CD1c-positive myeloid dendritic cell (primary cell): ENCODE measurements around the gene NGRN.
A peak's percentile ranks its signal among the peaks of the same experiment; 100 is the strongest.

Experiments used
- DNase-seq: peaks from one replicate; pipeline ENCODE4 v3.0.0-alpha.2; 2016; ENCODE audit errors: extremely low spot score

NGRN gene

DNA sequence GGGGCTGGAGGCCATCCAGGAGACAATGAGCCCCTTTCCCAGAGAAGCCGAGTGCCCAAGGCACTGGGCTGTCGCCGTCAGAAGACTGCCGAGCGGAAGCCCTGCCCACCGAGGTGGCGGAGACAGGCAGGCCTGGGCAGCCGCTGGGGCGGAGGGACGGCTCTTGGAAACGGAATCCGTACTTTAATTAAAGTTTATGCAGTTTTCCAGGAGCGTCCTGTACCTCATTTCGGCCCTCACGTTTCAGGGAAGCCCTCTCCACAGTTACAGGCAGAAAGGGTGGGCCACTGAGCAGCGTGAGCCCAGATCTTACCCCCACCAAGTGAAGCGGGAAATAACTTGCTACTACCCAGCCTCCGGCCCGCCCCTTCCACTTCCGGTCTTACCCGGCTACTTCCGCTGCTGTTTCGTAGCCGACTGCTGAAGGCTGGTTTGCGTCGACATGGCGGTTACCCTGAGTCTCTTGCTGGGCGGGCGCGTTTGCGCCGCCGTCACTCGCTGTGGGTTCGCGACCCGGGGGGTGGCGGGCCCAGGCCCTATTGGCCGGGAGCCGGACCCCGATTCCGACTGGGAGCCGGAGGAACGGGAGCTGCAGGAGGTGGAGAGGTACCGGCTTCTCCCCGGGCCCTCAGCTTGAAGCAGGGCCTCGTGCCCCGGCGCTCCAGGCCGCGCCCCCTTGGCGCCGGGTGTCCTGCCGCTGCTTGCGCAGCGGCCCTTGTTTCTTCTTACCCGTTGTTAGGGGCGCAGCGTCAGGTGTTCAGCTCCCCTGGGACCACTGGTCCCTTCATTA lies at the start of gene NGRN:
NGRN (plus strand) TSS at position 402 of the 790 bp plus-strand sequence; CDS start at position 443, 41 bp downstream.
- peak; percentile 94 for DNase-seq

GRCh38 chr15:90217671-90218394 lies 47.6 kb upstream of the NGRN start:
- no peak for DNase-seq

DNA sequence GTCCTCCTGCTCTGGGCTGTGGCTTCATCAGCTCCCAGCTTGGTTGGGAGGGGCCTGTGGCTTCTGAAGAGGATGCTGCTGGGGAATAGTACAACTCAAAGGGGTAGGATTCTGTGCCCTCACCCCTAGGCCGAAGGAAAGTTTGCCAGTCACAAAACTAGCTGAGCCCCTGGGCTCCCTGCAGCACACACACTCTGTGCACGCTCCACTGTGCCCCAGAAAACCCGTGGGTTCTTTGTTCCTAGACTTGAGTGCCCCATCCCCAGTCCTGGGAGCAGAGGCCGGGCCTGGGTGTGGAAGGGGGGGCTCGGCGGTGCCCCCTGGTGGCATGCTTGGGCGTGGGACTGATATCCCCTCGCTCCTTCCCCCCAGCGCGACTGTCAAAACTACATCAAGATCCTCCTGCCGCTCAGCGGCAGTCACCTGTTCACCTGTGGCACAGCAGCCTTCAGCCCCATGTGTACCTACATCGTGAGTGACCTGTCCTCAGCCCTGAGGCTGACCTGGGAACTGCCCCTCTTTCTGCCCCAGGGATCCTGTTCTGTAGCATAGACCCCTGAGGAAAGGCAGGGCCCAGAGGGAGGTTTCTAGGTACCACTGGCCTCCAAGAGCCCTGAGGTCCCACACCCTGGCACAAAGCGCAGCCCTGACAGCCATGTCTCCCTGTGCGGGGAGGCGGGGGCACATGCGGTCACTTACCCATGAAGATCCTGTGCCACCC lies 45.9 kb upstream of the NGRN start:
- peak; percentile 47 for DNase-seq

DNA sequence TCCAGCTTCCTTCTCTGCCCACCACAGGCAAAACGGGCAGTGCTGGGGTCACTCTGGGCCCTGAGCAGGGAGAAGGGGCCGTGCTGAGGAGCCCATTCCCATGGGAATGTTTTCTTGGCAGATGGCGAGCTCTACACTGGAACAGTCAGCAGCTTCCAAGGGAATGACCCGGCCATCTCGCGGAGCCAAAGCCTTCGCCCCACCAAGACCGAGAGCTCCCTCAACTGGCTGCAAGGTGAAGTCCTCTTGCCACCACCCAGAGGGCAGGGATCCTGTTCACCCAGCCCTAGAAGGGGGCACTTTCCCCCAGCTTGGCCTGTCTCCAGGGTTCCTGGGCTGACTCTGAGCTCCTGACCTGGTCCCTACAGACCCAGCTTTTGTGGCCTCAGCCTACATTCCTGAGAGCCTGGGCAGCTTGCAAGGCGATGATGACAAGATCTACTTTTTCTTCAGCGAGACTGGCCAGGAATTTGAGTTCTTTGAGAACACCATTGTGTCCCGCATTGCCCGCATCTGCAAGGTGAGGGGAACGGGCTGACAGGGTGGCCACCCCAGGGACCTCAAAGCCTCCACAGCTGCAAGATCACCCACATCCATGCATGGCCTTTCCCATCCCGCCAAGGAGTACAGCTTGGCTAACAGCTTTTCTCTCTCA lies 44.1 kb upstream of the NGRN start:
- DNase-seq, result peak; percentile 58

DNA sequence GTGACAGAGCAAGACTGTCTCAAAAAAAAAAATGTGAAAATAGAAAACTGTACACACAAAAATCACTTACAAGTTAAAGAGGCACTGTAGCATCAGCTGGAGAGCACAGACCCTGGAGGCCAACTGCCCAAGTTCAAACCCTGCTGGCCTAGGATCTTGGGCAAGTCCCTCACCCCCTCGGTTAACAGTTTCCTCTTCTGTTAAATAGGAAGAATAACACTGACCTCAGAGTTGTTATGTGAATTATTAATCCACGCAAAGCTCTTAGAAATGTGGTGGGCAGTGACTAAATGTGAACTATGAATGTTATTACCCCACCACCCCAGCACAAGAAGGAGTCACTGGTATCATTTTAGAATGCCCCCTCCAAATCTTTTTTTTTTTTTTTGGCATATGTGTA lies 42.9 kb upstream of the NGRN start:
- DNase-seq, result no peak

- DNase-seq, result no peak
These were observed 41.9 kb upstream of the NGRN start for GRCh38 chr15:90223441-90224165.

DNA sequence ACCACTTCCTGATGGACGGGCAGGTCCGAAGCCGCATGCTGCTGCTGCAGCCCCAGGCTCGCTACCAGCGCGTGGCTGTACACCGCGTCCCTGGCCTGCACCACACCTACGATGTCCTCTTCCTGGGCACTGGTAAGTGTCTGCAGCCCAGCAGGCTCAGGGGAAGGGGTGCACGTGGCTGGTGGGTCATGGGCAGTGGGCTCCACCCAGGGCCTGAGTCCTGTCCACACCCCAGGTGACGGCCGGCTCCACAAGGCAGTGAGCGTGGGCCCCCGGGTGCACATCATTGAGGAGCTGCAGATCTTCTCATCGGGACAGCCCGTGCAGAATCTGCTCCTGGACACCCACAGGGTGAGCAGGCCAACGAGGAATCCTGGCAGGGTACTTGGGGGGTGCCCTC lies 40.4 kb upstream of the NGRN start:
- no peak for DNase-seq

DNA sequence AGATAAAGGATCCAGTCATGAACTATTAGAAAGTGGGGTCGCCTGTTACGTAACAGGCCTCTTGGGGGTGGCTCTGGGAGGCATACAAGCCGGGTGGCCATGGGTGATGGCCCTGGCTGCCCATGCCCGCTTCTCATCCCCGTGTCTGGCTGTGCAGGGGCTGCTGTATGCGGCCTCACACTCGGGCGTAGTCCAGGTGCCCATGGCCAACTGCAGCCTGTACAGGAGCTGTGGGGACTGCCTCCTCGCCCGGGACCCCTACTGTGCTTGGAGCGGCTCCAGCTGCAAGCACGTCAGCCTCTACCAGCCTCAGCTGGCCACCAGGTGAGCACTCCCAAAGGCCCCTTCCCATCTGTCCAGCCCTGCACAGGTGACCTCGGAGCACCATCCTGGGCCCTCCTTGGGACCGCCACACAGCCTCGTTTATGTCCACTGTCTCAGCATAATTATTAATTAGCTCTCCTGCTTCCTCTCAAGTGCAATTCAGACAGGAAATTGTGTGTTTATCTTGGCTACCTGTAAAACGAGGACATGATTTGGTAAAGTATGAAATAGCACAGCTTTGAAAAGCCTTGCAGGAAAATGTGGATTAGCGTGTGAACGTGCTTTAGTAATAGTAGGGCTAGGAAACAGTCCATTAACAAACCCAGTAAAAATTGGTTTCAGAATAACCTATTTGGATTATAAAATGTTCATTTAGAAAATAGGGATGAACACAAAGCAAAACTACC lies 39.8 kb upstream of the NGRN start:
- DNase-seq, result no peak

- no peak for DNase-seq
These were observed 38.1 kb upstream of the NGRN start for GRCh38 chr15:90227336-90227735.

DNA sequence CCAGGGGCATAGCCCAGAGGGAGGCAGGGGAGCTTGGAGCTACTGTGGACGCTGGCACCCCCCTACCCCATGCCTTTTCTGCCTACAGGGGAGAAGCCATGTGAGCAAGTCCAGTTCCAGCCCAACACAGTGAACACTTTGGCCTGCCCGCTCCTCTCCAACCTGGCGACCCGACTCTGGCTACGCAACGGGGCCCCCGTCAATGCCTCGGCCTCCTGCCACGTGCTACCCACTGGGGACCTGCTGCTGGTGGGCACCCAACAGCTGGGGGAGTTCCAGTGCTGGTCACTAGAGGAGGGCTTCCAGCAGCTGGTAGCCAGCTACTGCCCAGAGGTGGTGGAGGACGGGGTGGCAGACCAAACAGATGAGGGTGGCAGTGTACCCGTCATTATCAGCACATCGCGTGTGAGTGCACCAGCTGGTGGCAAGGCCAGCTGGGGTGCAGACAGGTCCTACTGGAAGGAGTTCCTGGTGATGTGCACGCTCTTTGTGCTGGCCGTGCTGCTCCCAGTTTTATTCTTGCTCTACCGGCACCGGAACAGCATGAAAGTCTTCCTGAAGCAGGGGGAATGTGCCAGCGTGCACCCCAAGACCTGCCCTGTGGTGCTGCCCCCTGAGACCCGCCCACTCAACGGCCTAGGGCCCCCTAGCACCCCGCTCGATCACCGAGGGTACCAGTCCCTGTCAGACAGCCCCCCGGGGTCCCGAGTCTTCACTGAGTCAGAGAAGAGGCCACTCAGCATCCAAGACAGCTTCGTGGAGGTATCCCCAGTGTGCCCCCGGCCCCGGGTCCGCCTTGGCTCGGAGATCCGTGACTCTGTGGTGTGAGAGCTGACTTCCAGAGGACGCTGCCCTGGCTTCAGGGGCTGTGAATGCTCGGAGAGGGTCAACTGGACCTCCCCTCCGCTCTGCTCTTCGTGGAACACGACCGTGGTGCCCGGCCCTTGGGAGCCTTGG lies 37.4 kb upstream of the NGRN start:
- DNase-seq, result no peak

- DNase-seq, result no peak
These were observed 36.5 kb upstream of the NGRN start for GRCh38 chr15:90228960-90229359.

DNA sequence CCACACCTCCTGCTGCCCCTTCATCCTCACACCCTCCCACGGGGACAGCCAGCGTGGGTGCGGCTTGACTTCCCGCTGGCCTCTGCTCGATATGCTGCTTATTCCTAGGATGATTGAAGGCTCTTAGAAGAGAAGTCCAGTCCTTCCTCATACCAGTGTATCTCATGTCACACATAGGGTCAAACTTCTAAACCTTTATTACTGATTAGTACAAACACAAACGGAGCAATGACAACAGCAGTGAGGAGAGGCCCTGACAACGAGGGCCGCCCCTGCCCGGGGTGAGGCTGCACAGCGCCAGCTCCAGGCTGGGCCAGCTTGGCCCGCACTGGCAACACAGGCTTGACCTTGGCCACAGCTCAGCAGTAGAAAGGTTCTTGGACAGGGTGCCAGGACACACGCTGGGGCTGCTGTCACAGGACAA lies 35.4 kb upstream of the NGRN start:
- DNase-seq, result peak; percentile 11

- no peak for DNase-seq
These were observed 34.9 kb upstream of the NGRN start for GRCh38 chr15:90230610-90231009.

DNA sequence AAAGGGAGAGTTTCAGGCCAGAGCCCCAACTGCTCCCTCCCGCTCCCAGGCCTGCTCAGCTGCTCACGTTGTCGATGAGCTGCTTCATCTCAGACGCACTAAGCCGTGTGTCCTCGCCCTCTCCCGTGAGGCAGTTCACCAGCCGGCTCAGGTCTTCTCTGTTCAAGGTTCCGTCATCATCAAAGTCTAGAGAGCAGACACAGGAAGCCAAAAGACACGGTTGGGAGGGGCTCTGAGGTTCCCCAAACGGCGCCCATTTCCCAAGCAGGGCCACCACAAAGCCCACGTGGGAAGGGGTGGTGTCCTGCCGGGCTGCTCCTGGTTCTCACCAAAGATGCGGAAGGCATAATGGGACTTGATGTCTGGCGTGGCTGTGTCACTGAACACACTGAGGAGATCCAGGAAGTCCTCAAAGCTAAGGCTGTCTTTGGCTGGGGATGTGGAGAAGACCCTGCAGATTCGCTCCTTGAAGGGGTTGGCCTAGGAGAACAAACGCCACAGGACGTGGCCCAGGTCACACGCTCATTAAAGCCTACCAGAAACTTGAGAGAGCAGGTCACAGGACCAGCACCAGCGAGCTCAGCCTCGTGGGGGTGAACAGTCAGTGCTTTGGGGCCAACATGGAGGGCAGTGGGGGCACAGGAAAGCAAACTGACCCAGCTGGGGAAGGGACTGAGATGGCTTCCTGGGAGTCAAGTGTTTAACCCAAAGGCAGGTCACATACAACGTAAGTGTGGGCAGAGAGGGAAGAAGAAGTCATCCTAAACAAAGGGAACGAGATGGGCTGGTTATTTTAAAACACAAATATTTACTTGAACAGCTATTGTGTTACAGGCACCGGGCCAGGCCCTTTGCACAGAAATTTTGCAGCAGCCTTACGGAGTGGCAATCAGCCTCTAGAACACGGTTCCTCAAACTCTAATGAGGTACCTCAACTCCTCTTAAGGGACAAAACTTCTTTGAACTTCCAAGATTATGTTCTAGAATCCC lies 34.1 kb upstream of the NGRN start:
- DNase-seq, result peak; percentile 96

DNA sequence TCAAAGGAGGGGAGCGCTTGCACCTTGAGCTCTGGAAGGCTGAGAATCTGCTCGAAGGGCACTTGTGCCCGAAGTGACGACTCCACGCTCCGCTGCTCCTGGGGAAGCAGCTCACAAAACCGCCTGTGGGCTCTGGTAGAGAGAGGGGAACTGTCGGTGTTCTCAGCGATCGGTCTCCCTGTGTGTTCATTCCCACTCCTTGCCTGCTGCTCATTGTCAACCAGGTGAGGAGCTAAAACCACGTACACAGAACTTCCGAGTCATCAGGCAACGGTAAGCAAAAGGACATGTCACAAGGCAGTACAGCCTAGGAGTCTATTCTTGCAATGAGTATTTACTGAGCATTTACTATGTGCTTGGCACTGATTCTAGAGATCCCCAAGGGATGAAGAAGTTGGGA lies 33.3 kb upstream of the NGRN start:
- DNase-seq, result no peak

DNA sequence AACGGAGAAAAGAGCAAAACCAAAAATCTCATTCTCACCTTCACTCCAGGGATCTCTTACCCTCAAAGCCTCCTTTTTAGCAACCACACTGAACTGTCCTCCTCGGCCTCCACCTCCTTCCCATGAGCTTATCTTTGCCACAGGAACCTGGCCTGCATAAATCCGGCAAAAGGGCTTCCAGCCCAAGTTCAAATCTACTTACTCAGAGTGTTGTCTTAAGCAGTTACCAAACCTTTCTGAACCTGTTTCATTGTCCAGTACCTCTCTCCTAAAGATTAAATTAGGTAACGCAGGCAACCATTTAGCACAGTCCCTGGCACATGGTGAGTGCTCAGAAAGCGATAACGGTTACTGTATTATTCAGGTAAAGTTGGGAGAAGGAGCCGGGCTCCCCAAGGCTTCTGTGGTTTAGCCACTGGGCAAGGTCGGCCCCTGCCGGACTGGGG lies 32.5 kb upstream of the NGRN start:
- DNase-seq, result no peak

GRCh38 chr15:90233387-90234095 lies 31.9 kb upstream of the NGRN start, which contains the start of gene CIB1:
Gene CIB1, minus strand, starts transcription at chr15:90233941. Its CDS starts 56 bp downstream, at chr15:90233885.
- peak; percentile 79 for DNase-seq
